Measurements from ENCODE around the gene RPS27L.

Gene RPS27L

GRCh38 chr15:63188247-63188925 lies 31.1 kb upstream of the RPS27L start:
- no peak for DNase-seq (ENCODE audit: low read depth in 3 of 3)

GRCh38 chr15:63187589-63188226 lies 30.4 kb upstream of the RPS27L start:
- DNase-seq (ENCODE audit: low read depth in 3 of 3): no peak

- no peak for DNase-seq (ENCODE audit: low read depth in 3 of 3)
These were observed 28.8 kb upstream of the RPS27L start for GRCh38 chr15:63186065-63186464.

- no peak for DNase-seq (ENCODE audit: low read depth in 3 of 3)
These were observed 27.9 kb upstream of the RPS27L start for GRCh38 chr15:63185206-63185605.

GRCh38 chr15:63181648-63182047 lies 24.4 kb upstream of the RPS27L start:
- DNase-seq (ENCODE audit: low read depth in 3 of 3): no peak

- no peak for DNase-seq (ENCODE audit: low read depth in 3 of 3)
These were observed 23.5 kb upstream of the RPS27L start for GRCh38 chr15:63180746-63181145.

GRCh38 chr15:63178034-63178433 lies 20.8 kb upstream of the RPS27L start:
- no peak for DNase-seq (ENCODE audit: low read depth in 3 of 3)

GRCh38 chr15:63176302-63176701 lies 19.0 kb upstream of the RPS27L start:
- no peak for DNase-seq (ENCODE audit: low read depth in 3 of 3)

- DNase-seq (ENCODE audit: low read depth in 3 of 3): no peak
These were observed 15.7 kb upstream of the RPS27L start for GRCh38 chr15:63172851-63173451.

- no peak for DNase-seq (ENCODE audit: low read depth in 3 of 3)
These were observed 15.1 kb upstream of the RPS27L start for GRCh38 chr15:63172376-63172775.

GRCh38 chr15:63169788-63170187 lies 12.5 kb upstream of the RPS27L start:
- no peak for DNase-seq (ENCODE audit: low read depth in 3 of 3)

GRCh38 chr15:63166219-63166618 lies 8.9 kb upstream of the RPS27L start:
- no peak for DNase-seq (ENCODE audit: low read depth in 3 of 3)

- no peak for DNase-seq (ENCODE audit: low read depth in 3 of 3)
These were observed 8.0 kb upstream of the RPS27L start for GRCh38 chr15:63165166-63165859.

GRCh38 chr15:63163217-63163616 lies 5.9 kb upstream of the RPS27L start:
- no peak for DNase-seq (ENCODE audit: low read depth in 3 of 3)

GRCh38 chr15:63160638-63161037 lies 3.4 kb upstream of the RPS27L start:
- no peak for DNase-seq (ENCODE audit: low read depth in 3 of 3)

GRCh38 chr15:63157891-63158431 lies 684 bp upstream of the RPS27L start:
- peak in 1 of 3 experiments; percentile 3 for DNase-seq (ENCODE audit: low read depth in 3 of 3)

- DNase-seq (ENCODE audit: low read depth in 3 of 3): no peak
These were observed 541 bp downstream of the RPS27L start for GRCh38 chr15:63156755-63157117.

- no peak for DNase-seq (ENCODE audit: low read depth in 3 of 3)
These were observed 1.1 kb downstream of the RPS27L start for GRCh38 chr15:63156086-63156710.

GRCh38 chr15:63155486-63155885 lies 1.8 kb downstream of the RPS27L start:
- no peak for DNase-seq (ENCODE audit: low read depth in 3 of 3)

GRCh38 chr15:63151665-63152064 lies 5.6 kb downstream of the RPS27L start:
- DNase-seq (ENCODE audit: low read depth in 3 of 3): no peak

GRCh38 chr15:63146684-63147083 lies 10.6 kb downstream of the RPS27L start:
- DNase-seq (ENCODE audit: low read depth in 3 of 3): no peak

GRCh38 chr15:63145426-63145825 lies 11.9 kb downstream of the RPS27L start:
- no peak for DNase-seq (ENCODE audit: low read depth in 3 of 3)

Measured in stimulated activated CD4-positive, alpha-beta T cell treated with anti-CD3 and anti-CD28 coated beads, TNF-alpha, amount 100 ng/mL, for 4 hours (primary cell).